Cerebellar nuclear complex (tissue), 1 donor: ENCODE measurements around the gene RPTOR.
"Not testable (repeated sequence)": the region's sequence is repeated elsewhere in the genome, so short reads cannot be mapped to it uniquely, and the experiment has no call there.

Experiments
- DNase-seq, 2 experiments: peaks; one replicate each; lab custom pipeline; 2025; lab: John Stamatoyannopoulos, UW

The RPTOR gene

GRCh38 chr17:80797741-80798594 lies 253.3 kb downstream of the RPTOR start:
- DNase-seq: no peak

GRCh38 chr17:80798595-80799537 lies 254.2 kb downstream of the RPTOR start:
- no peak for DNase-seq

DNA sequence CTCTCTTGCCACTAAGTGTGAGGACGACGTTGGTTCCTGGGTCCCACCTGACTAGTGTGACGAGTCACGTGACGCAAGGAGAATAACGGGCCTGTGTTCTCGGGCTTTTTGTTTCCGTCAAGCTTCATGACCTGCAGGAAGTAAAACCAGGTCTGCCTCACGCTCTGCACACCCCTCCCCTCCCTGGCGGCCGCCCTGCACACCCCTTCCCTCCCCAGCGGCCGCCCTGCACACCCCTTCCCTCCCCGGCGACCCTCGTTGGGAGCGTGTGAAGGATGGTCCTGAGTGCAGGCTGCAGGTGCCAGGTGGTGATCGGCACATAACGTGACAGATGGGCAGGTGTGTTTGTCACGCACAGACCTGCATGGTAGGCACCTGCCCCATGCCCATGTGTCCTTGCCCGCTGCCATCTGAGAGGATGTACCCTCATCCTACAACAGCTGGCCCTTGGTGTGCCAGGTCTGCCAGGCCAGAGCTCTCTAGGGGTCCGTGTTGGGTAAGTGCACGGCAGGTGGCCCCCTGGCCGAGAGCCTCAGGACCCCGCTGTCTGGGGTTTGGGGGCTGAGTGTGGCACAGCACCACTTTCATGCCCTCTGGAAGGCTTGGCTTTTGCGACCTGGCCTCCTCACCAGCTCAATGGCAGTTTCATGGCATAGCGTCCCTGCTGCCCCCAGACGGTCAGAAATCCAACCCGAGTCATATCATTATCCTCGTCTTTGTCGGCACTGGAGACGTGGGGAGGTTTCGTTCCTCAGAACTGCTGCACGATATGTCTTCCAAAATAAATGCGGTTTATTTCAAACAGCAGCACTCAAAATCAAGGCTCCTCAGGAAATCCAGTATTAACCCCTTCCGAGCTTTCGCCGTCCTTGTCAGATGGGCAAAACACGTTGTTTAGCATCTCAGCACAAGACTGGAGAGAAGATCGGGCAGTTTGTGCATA lies 255.2 kb downstream of the RPTOR start:
- no peak for DNase-seq

DNA sequence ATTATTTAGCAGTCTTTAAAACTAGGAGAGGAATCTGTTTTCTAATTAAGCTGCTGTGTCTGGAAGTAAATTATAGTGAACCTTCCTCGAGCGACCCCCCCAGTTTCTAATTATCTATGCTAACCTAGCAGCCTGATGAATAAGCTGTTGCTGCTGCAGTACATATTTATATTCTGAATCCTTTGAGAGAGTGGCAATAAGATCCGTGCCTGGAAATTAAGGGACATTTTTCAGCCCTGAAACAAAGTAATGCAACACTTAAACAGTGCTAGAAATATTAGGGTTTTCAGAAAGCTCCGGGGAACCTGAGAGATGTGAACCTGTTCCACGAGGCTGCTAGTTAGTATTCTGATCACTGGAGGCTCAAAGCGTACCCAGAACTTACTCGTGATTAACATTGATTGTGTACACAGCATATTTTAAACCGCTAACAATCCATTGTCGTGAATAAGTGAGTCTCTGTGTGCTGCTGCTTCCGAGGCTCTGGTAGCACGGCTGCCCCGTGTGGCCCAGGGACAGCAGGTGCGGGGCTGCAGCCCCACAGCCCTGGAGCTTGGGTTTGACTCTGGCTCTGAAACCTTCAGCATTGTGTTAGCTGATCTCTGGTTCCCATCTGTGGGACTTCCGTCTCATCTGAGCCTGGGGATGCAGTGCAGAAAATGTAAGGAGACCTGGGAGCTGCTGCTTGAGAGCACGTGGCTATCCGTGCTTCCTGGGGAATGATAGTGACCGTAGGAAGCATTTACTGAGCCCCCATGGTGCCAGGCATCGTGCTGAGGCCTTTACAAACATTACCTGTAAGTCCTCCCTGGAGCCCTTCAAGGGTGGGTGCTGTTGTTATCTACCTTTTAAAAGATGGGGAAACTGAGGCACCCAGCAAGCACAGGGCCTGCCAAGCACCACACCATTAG lies 256.1 kb downstream of the RPTOR start:
- DNase-seq: no peak

DNA sequence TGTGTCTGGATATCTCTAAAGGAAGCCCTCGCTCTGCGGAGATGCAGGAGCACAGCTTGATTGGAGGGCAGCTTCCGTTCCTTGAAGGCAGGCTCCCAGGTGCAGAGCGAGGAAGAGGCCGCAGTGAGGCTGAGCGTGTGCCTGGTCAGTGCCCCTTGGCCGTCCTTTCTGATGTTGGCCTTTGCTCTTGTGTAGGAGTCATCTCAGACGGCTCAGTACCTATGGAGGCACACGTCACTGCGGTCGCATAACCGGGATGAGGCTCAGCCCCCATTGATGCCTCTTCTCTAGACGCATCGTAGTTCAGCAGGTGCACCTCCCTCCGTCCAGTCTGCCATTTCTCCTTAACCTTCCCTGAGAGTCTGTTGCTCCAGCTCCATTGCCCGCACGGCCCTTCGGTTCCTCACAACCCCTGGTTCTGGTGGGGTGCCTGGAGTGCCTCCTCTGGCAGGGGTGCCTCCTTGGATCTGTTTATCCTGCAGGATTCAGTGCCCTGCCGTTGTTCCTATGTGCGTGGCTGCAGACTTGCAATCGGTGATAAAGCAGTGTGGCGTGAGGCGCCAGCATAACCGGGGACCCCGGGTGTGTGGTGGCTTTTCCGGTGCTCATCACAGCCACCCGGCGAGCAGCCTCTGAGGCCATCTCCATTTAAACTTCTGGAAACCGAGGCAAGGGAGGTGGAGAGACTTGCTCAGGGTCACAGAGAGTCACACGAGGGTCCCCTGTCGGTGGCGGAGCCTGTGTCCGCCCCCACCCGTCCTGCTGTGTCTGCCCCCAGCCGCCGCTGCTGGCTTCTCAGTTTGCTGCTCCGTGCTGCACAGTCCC lies 258.2 kb downstream of the RPTOR start:
- DNase-seq: no peak

GRCh38 chr17:80803451-80804428 lies 259.1 kb downstream of the RPTOR start:
- DNase-seq: no peak

- no peak for DNase-seq
Measured at GRCh38 chr17:80804466-80804865, 259.8 kb downstream of the RPTOR start.

DNA sequence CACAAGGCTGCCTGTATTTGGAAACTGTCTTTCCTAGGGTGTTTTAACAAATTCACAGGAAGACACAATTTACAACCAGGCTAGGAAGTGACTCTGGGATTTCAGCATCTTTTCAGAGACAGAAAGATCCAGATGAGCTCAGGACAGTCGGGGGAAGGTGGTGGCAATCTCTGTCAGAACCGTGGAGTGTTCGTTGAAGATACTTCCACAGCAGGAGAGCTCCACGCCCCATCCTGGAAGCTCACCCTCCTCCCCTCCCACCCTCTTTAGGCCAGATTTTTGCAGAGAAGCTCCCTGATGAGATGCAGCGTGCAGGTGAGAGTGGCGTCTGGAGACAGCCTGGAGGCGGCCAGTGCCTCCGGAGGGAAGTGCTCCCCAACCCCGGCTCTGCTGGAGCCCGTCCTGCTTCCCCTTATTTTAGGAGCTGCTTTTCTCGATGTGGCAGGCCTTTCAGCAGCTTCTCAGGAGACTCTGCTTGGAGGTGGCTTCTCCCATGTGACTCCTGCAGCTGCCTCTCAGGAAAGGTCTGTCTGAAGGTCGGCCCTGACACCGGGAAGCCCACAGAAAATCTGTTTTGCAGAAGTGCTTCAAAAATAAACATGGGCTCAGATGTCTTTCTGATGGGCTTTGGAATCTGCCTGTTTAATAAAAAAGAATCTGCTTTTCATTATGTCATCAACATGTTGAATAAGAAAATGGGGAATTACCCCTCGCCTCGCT lies 260.6 kb downstream of the RPTOR start:
- no peak for DNase-seq

- no peak for DNase-seq
Measured at GRCh38 chr17:80807014-80807413, 262.4 kb downstream of the RPTOR start.

DNA sequence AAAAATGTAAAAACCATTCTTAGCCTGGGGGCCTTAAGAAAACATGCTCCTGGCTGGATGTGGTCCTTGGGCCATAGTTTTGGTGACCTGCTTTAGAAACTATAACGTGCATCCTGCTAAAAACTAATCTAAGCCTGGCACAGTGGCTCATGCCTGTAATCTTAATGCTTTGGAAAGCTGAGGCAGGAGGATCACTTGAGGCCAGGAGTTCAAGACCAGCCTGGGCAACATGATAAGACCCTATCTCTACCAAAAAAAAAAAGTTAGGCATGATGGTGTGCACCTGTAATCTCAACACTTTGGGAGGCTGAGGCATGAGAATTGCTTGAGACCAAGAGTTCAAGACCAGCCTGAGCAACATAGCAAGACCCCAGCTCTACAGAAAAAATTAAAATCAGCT lies 263.2 kb downstream of the RPTOR start:
- DNase-seq: no peak

GRCh38 chr17:80811181-80812105 lies 266.8 kb downstream of the RPTOR start:
- DNase-seq: no peak

DNA sequence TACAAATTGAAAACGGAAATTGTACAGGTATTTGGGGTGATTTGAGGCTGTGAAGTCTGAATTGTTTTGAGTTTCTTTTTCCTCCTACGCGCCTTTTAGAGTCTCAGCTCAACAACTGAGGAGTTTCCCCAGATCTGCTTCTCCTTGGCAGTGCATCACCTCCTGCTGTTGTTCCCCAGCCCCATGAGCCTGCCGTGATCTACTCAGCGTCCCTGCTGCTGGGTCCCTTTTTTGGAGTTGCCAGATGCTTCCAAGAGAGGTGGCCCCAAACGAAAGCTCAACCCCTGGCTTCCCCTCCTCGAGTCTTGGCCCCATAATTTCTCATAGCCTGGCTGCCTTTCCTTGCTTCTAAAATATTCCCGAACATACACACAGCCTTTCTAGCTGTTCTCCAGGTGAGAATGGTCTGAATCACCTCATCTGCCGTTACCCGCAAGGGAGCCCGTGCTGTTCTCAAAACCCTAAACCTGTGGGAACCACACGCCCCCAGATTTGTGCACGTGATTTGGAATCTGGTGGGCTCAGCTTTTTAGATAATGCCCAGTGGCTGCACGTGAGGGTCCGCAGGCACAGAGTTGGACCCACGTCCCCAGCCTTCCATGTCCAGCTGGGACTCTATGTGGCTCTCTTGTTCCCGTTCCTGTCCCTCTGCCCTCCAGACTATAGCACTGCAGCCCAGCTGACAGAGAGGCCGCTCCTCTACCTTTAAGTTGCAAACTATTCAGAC lies 267.9 kb downstream of the RPTOR start:
- DNase-seq: no peak

GRCh38 chr17:80813318-80813717 lies 268.7 kb downstream of the RPTOR start:
- DNase-seq: no peak

- no peak for DNase-seq
Measured at GRCh38 chr17:80814491-80814890, 269.9 kb downstream of the RPTOR start.

DNA sequence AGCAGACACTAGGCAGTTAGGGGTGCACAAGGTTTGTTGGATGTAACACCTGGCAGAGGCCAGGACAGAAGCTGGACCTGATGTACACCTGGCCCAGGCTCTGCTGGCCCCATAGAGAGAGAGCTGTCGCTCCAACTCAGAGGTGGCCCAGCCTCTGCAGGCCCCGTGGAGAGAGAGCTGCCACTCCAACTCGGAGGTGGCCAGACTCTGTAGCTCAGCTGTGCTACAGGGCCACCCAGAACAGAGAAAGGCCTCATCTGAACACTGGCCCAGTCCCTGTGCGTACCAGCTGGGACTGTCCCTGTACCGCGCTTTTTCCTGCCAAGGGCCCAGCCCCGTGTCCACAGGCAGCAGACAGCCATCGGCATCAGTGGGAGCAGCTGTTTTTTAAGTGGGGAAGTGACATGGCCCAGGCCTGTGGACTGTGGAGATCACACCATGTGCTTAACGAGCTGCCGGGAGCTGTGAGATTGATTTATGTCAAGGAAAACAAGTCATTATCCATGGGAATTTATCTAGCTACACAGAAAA lies 270.6 kb downstream of the RPTOR start:
- no peak for DNase-seq

DNA sequence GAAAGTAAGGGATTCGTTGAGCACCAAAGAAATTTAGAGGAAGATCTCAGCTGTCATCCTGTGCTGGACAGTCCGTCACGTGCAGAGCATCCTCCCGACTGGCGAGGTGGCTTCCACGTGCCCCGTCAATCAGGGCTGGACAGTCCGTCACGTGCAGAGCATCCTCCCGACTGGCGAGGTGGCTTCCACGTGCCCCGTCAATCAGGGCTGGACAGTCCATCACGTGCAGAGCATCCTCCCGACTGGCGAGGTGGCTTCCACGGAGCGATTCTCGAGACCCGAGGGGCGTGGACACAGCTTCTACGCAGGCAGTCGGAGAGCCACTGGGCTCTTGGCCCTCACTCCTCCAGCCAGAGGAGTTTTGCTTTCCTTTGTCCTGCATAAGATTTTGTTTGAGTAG lies 271.1 kb downstream of the RPTOR start:
- DNase-seq: not testable (repeated sequence)
